ENCODE measurements around the gene RYK.

The RYK gene

GRCh38 chr3:134161898-134162615 lies 88.6 kb downstream of the RYK start:
- H3K4me3 ChIP-seq (ENCODE audit: control insufficient read depth, low read depth, low read length) = no peak overlapping the region
- DNase-seq (ENCODE audit: low read depth) = no peak
- peak; percentile 2 for TF ChIP-seq CTCF (conservative IDR thresholded peaks at IDR 0.05; ENCODE audit: control insufficient read depth, insufficient read depth, low read depth, low read length)

GRCh38 chr3:134155446-134155845 lies 95.2 kb downstream of the RYK start:
- no peak for DNase-seq (ENCODE audit: low read depth)
- TF ChIP-seq CTCF (conservative IDR thresholded peaks at IDR 0.05; ENCODE audit: control insufficient read depth, insufficient read depth, low read depth, low read length) = no peak
- H3K4me3 ChIP-seq (ENCODE audit: control insufficient read depth, low read depth, low read length) = no peak overlapping the region

GRCh38 chr3:134153761-134154160 lies 96.9 kb downstream of the RYK start:
- no peak for TF ChIP-seq CTCF (conservative IDR thresholded peaks at IDR 0.05; ENCODE audit: control insufficient read depth, insufficient read depth, low read depth, low read length)
- DNase-seq (ENCODE audit: low read depth) = no peak
- no peak overlapping the region for H3K4me3 ChIP-seq (ENCODE audit: control insufficient read depth, low read depth, low read length)

- H3K4me3 ChIP-seq (ENCODE audit: control insufficient read depth, low read depth, low read length) = no peak overlapping the region
These were observed 100.2 kb downstream of the RYK start for GRCh38 chr3:134150476-134150875.

GRCh38 chr3:134149286-134149685 lies 101.4 kb downstream of the RYK start:
- DNase-seq (ENCODE audit: low read depth) = no peak
- TF ChIP-seq CTCF (conservative IDR thresholded peaks at IDR 0.05; ENCODE audit: control insufficient read depth, insufficient read depth, low read depth, low read length) = no peak
- H3K4me3 ChIP-seq (ENCODE audit: control insufficient read depth, low read depth, low read length) = no peak overlapping the region

More at GRCh38 chr3:134150476-134150875, 100.2 kb downstream of the RYK start:
- DNase-seq (ENCODE audit: low read depth) = no peak
- no peak for TF ChIP-seq CTCF (conservative IDR thresholded peaks at IDR 0.05; ENCODE audit: control insufficient read depth, insufficient read depth, low read depth, low read length)

- H3K4me3 ChIP-seq (ENCODE audit: control insufficient read depth, low read depth, low read length) = no peak overlapping the region
- DNase-seq (ENCODE audit: low read depth) = peak; percentile 34
- no peak for TF ChIP-seq CTCF (conservative IDR thresholded peaks at IDR 0.05; ENCODE audit: control insufficient read depth, insufficient read depth, low read depth, low read length)
These were observed 102.1 kb downstream of the RYK start for GRCh38 chr3:134148534-134148933.

Measured in fibroblast of mammary gland (primary cell).